Measurements from ENCODE around the gene ETFDH.
A peak's percentile ranks its signal among the peaks of the same experiment; 100 is the strongest.
"Not testable (repeated sequence)": the region's sequence is repeated elsewhere in the genome, so short reads cannot be mapped to it uniquely, and the experiment has no call there.

Gene ETFDH

DNA sequence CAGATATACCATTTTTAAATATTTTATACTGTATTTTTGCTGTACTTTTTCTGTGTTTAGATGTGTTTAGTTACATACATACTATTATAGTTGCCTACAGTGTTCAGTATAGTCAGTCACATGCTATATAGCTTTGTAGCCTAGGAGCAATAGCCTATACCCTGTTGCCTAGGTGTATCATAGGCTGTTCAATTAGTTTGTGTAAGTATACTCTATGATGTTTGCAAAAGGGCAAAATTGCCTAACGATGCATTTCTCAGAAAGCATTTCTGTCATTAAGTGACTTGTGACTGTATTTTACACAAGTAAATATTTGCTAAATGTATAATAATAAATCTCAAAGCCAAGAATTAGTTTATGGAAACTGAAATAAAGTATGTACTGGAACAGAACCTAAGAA, 9.5 kb downstream of the ETFDH start:
- no peak for DNase-seq

DNA sequence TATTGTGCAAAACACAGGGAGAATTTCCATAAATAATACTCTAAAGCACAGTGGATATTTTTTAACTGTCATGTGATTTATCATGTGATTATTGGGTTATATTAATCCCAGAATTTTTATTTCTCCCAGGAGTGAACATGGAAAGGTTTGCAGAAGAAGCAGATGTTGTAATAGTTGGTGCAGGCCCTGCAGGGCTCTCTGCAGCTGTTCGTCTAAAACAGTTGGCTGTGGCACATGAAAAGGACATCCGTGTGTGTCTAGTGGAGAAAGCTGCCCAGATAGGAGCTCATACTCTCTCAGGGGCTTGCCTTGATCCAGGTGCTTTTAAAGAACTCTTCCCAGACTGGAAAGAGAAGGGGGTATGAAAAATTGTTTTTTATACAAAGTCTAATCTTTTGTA, 10.0 kb downstream of the ETFDH start:
- no peak for DNase-seq

DNA sequence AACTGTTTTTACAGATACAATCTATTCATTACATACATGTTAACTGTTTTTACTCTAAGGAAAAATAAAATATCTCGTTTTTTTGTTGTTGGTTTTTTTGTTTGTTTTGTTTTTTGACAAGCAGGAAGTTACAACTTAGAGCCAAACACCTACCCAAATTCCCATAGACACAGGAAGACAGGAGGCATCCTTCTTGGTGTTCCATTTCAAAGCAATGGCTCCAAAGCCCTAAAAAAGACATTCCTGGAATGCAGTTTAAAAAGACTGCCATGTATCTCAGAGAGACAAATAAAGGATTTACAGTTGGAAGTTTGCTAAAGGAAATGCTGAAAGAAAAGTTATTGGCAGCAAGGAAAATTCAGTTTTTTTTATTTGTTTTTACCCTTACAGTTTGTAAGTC, 16.7 kb downstream of the ETFDH start:
- DNase-seq, result no peak

DNA sequence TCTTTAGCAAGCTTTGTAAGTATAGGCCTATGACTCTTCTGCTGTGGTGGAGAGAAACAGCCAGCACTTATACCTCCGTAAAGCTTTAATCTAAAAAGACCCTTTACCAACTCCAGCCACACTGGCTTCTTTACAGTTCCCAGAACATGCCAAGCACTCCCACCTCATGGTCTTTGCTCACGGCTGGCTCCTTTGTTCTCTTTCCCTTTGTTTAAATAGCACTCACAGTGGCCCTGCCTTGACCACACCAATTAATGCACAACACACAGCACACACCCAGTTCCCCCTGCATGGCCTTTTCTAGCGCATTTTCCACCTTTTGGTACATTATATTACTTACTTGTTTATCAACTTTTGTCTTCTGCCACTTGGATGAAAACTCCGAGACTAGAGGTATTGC, 32.2 kb downstream of the ETFDH start:
- DNase-seq, result no peak

DNA sequence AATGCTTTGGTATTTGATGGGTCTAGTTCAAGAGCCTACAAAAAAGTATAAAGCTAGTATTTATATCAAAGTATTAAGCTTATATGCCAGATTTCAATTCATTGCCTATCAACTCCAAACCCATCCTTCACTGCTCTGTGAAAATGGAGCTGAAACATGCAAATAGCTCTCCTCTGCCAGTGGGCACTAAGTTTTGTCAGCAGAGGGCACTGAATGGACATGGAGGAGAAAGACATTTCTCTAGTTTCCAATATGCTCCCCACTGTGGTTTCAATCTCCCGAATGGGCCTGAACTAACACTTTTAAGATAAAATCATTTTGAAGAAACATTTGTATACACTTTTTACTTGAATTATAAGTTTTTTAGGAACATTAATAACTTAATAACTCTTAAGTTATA, 38.7 kb downstream of the ETFDH start:
- DNase-seq, result no peak

DNA sequence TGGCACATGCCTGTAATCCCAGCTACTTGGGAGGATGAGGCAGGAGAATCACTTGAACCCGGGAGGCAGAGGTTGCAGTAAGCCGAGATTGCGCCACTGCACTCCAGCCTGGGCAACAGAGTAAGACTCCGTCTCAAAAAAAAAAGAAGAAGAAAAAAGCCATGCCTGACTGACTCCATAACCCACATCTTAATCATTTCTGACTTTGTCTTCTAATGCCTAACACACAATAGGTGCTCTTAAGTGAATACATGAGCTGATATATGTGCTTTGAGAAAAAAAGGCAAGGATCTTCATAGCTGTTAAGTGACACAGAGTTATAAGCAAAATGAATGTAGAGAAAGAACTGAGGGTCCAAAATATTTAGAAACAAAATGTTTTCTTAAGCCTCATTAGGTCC, 40.5 kb downstream of the ETFDH start:
- DNase-seq, result not testable (repeated sequence)

DNA sequence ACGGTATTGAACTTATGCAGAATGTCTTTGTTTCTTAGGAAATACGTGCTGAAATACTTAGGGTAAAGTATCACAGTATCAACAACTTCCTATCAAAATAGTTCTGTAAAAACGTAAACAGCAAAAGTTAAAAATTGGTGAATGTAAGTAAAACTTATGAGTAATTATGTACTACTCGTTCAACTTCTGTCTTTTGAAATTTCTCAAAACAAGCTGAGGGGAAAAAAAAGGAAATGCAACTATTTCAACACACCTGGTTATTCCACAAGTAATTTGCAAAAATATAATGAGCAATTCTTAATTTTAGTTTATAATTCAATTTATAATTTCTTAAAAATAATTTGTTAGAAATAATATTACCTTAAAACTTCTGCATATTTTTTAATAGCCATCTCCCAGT, 42.8 kb downstream of the ETFDH start:
- DNase-seq, result no peak

DNA sequence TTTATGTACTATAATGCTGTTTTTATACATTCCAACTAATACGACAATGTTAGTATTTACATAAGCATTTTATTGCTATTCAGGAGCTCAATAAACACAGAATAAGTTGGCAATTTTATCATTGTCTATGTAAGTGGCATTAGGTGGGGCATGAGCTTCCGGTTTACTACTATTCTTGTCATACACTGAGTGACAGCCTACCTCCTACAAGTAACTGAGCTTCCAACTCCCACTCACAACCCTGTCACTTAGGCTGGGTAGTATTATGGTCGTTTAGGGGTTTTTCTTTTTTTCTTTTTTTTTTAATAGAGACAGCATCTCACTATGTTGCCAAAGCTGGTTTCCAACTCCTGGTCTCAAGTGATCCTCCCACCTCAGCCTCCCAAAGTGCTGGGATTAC, 43.7 kb downstream of the ETFDH start:
- no peak for DNase-seq

DNA sequence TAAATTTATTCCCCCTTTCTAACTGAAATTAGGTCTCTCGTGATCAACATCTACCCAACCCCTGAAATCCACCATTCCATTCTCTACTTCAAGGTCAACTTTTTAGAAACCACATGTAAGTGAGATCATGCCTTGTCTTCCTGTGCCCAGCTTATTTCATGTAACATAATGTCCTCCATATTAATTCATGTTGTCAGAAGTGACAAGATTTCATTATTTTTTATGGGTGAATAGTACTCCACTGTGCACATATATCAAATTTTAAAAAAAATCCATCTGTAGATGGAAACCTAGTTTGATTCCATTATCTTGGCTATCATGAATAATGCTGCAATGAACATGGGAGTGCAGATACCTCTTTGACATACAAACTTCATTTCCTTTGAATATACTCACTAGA, 49.6 kb downstream of the ETFDH start:
- DNase-seq, result no peak

DNA sequence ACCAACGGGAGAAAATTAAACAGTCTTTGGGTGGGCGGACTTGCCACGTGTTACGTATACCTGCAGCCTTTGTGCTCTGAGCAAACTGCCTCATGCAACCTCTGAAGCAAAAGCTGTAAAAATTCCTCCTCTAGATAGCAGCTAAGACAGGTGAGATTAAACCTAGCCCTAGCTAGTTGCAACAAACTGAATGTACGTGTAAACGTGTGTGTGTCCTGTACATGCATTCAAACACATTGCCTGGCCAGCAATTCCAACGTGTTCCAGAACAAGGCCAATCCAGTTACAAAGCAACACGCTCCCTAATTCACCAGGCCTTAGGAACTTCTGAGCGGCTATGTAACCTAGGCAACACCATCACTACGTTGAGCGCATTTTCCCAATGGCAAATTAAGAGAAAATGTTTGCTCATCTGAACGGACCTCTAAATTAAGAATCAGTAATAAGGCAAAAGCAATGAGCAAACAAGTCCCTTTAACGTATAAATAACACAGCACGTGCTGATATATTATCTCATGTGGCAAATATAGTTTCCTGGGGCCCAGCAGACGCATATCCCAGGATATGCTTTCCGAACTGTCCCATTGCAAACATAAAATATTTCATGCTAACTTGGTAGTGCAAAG, 50.3 kb downstream of the ETFDH start:
- DNase-seq, result no peak

DNA sequence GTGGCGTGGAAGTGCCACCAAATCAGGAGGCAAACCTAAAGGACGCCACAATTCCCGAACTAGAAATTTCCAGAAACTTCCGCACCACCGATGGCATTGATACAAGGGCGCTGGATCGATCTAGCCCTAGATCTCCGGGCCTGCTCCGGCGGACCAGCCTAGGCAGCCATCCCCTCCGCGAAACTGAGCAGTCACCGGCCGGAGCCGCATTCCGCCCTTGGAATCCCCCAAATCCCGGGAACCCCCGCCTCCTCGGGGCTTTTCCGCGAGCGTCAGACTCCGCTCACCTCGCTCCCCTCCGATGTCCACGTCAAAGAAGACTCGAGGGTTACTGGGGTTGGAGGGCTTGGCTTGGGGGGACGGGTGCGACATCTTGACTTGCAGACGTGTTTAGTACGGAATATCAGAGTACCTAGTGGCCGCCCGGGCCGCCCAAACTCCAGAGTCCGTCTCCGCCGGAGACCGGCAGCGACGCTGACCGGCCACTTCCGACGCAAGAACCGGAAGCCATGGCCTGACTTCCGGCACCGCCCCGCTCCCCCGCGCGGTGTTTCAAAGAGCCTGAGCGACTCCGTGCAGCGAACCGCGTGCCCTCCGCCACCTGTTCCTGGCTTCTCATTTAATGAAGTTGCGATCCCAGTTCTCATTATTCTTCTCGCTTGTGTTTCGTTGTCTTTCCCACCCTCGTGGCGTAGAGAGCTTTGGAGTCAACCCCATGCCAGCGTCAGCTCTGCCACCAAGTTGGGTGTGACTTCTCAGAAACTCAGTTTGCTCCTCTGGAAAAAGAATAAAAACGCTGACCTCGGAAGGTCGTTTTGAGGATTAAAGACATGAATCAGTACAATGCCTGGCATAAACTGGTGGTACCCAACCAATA, 51.1 kb downstream of the ETFDH start, which contains the start of gene PPID:
Gene PPID, minus strand, starts transcription at position 480 of the 877 bp plus-strand sequence. Its CDS starts 108 bp downstream, at position 372.
- DNase-seq, result peak; percentile 57

DNA sequence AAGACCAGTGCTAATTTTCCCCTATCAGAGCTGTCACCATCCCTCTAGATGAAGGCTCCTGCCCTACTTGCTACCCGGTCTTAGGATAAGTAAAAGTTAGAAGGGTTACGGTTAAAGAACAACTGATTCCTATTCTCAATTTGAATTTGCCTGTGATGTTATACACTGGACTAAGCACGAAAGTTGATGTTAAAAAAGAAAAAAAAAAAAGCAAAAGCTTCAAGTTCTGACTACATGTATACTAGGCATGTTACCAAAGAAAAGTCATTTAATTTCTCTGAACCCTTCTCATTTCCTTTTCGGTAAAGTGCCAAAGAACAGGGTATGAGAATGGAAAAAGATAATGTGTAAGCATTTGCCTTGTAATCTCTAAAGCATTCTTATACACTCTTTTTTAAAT, 52.5 kb downstream of the ETFDH start:
- no peak for DNase-seq

DNA sequence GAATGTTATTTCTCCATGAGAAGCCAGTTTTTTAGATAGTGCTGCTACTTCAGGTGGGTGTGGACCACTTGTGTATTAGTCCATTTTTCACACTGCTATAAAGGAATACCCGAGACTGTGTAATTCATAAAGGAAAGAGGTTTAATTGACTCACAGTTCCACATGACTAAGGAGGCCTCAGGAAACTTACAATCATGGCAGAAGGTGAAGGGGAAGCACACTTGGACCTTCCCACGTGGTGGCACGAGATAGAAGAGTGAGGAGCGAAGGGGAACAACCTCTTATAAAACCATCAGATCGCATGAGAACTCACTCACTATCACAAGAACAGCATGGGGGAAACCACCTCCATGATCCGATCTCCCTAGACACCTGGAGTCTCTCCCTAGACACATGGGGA, 54.5 kb downstream of the ETFDH start:
- no peak for DNase-seq

DNA sequence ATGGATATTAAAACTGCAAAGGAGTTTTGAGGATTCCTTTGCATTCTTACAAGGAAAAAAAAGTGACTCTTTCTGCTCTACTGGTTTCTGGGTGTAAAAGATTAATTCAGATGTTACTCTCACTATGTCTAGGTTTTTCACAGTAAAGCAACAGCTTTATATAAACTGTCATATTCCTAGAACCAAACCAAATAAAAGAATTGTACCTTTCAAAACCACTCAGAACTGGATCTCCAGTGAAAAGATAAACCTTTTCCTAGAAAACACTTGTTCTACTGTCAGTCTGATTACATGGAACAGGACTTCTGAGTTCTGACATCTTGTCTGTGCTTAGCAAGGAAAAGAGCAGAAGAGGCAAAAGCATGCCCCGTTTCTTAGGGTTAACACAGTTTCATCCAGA, 56.1 kb downstream of the ETFDH start:
- no peak for DNase-seq

DNA sequence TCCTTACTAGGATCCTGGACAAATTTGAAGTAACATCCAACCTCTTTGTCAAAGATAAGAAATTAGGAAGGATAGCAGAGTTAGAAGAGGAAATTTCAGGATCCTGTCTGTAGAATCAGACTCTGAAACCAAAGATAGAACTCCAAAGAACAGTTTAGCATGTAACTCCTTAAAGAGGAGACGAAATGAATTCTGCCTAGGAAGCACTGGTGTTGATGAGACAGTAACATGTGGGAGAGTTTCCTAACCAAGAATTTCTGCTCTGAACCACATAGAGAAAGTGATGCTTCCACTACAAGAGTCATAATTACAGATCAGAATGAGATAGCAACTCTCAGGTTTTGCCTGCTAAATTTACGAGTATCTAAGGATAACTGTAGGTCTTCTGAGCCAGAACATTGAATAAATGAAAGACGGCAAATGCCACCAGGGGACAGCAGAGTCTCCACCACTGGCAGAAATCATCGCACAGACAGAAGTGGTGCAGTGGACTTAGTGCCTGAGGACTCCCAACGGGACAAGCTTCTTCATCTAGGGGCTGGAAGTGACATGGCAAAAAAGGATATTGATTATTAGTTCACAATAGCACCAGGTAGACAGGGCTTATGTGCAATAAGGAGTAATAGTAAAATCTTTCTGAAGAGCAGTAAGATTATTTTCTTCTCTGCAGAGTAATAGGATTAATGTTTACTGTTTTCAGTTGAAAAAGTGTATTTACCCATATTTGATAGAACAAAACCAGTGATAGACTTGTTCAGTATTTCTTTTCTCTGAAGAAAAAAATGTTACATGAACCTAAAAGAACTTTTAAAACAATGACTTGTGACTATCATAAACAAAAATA, 57.8 kb downstream of the ETFDH start:
- DNase-seq, result peak; percentile 46

DNA sequence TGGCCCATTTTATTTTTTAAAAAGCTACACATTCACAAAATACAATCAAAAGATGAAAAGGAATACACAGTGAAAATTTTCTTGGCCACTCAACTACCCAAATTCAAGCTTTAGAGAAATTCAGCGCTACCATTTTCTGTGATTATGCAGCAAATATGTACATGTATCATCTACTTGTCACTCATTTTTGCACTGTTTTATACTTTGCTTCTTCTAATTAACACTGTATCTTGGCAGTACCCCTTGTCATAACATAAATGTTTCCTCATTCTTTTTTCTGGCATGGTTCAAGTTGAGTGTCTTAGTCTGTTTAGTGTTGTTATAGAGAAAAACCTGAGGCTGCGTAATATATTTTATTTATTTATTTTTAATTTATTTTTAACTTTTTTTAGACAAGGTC, 66.8 kb downstream of the ETFDH start:
- no peak for DNase-seq

DNA sequence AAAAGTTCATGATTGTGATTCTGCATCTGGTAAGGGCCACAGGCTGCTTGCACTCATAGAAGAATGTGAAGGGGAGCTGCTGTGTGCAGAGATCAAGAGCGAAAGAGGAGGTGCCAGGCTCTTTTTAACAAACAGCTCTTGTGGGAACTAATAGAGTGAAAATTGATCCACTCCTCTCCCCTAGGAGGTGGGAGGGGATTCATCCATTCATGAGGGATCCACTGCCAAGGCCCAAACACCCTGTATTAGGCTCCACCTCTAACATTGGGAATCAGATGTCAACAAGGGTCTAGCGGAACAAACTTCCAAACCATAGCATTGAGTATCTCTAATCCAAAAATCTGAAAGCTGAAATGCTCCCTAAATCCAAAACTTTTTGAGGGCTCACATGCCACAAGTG, 67.5 kb downstream of the ETFDH start:
- DNase-seq, result no peak

DNA sequence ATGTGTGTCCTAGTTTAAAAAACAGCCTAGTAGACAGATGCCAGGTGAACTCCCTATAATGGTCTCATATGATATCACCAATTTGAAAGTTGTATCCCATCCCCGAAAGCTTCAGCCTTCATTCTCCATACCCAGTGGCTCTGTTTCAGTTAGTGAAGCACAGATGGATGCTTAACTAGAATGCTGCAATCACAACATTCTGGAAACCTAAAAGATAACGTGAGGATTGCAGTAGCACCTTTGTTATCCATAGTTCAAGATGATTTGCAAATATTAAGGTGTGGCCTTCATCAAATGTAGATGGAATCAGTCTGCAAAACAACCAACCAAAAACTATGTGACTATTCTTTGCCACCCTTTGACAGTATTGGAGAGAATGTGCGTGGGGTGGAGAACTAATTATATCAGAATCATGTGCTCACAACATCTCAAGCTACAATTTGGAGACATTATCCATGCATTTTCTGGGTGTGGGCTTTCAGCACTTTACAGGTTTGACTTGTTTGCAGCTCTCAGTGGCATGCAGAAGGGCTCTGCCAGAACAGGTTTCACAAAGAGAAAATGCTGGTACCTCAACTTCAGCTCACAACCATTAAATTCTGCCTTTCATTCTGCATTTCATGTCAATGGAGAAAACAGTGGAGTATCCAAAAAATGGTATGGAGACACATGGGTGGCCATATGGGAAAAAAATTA, 69.4 kb downstream of the ETFDH start:
- DNase-seq, result no peak

DNA sequence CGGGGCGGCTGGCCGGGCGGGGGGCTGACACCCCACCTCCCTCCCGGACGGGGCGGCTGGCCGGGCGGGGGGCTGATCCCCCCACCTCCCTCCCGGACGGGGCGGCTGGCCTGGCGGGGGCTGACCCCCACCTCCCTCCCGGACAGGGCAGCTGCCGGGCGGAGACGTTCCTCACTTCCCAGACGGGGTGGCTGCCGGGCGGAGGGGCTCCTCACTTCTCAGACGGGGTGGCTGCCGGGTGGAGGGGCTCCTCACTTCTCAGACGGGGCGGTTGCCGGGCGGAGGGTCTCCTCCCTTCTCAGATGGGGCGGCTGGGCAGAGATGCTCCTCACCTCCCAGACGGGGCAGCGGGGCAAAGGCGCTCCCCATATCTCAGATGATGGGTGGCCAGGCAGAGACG, 74.4 kb downstream of the ETFDH start:
- not testable (repeated sequence) for DNase-seq

DNA sequence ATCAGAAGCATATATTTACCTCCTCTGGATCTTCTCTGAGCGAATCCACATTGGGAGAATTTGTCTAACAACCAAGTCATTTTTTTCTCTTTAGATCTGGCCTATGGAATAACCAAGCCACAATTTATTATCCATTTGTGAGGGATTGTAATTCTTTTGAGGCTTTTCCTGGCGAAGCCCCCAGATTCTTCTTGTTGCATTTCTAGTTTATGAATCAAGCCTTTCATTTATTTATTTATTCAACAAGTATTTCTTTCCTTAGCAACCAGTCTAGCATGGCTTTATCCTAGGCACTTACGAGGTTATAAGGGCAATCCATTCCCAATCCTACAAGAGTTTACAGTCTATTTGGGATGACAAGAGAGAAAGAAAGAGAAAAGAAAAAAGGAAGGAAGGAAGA, 78.3 kb downstream of the ETFDH start:
- DNase-seq, result no peak

DNA sequence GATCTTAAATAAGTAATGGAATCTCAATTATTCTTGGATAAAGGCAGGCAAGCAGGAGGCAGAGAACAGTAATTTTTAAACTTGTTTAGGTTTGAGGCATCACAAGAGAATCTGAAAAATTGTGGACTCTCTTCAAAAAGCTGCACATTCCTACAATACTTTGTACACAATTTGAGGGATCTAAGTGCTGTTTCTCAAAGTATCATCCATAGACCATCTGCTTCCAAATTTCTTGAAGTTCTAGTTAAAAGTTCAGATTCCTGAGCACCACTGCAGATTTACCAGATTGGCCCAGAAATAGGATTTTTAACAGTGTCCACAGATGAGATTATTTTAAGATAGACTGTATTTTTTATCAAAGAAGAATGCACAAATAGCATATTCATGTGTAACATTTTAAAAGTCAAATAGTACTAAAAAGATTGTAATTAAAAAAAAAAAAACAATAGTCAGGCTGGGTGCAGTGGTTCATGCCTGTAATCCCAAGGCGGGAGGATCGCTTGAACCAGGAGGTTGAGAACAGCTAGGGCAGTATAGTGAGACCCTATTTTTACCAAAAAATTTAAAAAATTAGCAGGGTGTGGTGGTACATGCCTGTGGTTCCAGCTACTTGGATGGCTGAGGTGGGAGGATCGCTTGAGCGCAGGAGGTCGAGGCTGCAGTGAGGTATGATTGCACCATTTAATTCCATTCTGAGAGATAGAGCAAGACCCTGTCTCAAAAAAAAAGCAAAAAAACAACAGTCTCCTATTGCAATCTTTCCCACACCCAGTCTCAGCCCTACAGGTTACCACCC, 82.5 kb downstream of the ETFDH start:
- DNase-seq, result no peak

DNA sequence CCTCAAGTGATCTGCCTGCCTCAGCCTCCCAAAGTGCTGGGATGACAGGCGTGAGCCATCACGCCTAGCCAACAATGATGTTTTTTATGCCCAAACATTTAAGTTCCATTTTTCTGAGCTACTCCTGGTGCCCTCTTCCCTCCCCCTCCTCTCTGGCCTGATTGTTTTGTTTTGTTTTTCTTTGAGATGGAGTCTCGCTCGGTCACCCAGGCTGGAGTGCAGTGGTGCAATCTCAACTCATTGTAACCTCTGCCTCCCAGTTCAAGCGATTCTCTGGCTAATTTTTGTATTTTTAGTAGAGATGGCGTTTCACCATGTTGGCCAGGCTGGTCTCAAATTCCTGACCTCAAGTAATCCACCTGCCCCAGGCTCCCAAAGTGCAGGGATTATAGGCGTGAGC, 83.7 kb downstream of the ETFDH start:
- DNase-seq, result not testable (repeated sequence)
